NCI-H146 treated with DMSO at 0.1 percent for 48 hours (cell line): ENCODE results near the gene ACKR1.

Experiments
- DNase-seq: peaks from one replicate; lab custom pipeline; 2025; ENCODE audit not compliant: unreplicated experiment; lab: John Stamatoyannopoulos, UW

ACKR1 gene

DNA sequence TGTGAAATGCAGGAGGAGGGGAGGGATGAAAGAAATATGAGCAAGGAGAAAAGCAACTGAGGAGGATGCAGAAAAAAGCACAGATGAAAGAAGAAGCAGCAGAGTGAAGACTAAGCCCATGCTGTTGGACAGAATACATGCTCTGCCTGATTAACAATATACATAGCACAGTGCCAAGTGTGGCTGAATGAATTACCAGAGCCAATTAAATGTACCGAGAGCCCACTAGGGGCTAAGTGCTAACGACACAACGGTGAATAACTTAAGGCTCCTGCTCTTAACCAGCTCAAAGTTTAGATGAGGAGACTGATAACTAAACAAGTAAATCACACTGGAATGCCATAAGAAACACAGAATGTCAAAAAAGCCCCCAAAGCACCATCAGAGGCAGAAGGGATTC lies 17.6 kb upstream of the ACKR1 start:
- DNase-seq, result no peak

DNA sequence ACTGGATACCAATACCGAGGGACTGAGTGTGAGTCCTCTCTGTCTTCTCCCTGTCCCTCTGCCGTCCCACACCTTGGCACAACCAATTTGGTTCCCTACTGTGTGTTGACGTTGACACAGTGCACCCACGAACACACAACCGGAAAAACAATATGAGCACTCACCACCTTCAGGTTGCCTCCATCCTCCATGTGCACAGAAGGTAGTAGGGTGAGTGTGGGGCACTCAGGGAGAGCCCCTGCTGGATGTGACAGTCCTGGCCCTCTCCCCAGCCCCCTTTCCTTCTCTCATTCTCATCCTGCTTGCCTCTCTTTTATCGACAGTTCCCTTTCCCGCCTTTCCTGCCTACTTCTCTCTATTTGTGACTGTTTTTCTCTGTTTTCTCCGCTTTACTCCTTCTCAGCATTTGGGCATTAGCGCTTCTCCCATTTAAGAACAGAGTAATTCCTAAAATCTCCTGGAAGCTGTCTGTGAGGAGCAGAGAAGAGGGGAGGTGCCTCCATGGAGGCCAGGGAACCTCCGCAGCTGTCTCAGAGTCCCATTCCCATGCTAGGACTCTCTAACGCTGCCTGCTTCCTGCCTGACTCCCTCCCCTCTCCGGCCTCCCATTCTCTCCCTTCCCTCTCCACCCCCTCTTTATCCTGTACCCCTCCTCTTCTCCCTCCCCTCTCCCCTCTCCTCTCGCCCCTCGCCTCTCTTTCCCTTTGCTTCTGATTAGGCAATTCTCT lies 16.9 kb upstream of the ACKR1 start:
- no peak for DNase-seq

DNA sequence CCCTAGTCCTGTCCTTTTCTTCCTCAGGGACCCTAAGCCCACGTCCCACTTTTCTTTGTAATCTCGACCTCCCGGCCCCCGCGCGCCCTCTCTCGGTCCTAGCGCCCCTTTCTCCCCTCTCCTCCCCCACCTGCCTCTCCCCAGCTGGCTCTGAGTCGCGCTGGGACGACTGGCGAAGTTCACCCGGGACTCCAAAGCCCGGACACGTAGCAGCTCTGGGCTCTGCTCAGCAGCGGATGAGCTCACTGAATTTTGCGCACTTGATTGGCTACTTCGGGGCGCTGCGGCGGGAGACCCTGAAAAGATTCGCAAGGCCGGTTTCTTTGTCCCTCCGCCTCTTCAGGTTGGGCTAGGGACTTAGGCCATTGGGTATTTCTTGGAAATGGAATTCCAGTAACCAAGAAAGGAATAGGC lies 16.3 kb upstream of the ACKR1 start:
- DNase-seq, result no peak

DNA sequence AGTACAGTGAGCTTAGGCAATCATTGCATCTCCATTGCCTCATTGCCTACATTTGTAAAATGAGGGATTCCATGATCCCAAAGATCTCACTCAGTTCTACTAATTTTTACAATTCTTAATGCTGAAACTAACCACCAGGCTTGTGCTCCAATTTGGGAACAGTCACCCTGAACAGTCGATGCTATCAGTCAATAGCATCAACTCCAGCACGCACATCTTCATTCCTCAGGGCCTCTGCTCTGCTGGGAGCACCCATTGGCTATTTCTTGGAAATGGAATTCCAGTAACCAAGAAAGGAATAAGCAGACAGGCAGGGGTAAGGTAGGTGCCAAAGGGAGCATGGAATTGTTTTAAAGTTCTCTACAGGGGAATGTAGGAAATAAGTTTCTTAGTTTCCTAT lies 14.2 kb upstream of the ACKR1 start:
- no peak for DNase-seq

DNA sequence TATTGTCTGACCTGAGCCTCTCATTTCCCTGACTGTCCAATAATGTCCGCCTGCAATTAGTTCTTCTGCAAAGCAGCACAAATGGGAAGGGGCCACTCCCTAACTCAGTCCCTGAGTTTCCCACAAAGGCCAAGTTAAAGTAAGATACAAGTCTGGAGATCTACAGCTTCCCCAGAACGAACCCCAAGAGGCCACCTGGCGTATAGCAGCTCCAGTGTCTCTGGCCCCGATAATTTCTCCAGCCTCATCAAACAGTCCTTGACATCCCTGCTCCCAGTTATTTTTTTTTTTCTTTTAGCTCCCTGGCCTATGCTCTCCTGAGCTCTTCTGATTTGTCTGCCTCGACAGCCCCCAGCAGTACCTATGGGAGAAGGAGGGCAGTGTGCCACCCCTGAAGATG lies 8.1 kb upstream of the ACKR1 start:
- no peak for DNase-seq

DNA sequence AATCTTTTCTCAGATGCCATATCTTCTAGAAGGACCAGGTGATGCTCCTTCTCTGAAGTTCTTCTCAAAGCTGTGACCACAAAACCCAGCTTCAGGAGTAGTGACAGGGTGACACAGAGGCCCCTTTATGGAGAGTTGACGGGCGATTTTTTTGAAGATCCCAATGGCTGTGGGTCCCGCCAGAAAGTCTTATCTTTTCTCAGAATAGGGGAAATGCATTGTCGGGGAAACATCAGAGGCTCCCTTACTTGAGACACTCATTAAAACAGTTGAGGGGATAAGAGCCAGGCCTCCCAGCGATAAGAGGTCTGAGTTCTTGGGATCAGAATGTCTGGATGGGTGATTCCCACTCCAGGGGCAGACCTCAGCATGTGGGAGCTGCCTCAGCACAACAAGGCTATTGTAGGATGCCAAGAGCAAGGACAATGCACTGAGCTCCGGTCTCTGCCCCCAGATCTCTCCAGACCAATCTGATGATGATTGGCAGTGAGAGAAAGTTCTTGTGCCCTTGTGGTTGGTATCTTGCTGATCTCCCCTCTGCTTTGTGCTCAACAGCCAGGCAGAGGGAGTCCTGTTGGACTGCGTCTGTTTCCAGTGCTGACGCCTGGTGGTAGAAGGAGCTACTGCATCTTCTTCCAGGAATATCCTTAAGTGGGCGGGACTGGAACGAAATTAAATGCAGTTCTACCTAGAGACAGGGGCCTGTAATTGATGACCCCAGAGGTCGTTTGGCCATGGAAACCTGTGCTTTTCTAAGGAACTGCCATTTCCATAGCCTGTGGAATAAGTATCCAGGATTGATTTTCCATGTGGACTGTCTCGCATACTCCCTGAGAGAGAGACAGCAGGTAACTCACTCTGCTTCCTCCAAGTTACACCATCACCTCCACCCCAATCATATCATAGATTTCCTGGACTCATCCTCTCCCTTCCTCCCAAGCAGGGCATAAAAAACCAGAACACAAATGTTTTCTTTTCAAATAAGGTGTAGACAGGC lies 6.8 kb upstream of the ACKR1 start:
- no peak for DNase-seq

DNA sequence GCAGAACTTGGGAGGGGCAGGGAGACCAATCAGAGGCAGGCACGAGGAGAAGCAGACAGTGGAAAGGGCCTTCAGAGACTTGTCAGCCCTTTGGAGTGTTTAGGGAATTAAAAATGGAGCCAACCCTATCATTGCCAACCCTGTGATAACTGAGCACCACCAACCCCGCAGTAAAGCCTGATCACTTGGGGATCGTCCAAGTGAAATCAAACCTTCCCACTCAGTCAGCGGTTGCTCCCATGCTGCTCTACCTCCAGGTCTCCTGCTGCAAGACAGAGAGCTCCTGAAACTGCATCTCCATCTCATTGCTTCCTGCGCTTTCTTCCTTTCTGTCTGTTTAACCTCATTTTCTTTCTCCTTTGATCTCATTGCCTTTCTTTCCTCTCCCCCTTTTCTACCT lies 4.8 kb upstream of the ACKR1 start:
- DNase-seq, result no peak

DNA sequence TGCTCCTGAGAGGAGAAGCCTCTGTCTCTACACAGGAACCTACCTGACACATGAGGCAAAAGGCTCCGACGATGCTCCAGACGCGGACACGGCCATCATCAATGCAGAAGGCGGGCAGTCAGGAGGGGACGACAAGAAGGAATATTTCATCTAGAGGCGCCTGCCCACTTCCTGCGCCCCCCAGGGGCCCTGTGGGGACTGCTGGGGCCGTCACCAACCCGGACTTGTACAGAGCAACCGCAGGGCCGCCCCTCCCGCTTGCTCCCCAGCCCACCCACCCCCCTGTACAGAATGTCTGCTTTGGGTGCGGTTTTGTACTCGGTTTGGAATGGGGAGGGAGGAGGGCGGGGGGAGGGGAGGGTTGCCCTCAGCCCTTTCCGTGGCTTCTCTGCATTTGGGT lies 3.9 kb upstream of the ACKR1 start:
- DNase-seq, result no peak

DNA sequence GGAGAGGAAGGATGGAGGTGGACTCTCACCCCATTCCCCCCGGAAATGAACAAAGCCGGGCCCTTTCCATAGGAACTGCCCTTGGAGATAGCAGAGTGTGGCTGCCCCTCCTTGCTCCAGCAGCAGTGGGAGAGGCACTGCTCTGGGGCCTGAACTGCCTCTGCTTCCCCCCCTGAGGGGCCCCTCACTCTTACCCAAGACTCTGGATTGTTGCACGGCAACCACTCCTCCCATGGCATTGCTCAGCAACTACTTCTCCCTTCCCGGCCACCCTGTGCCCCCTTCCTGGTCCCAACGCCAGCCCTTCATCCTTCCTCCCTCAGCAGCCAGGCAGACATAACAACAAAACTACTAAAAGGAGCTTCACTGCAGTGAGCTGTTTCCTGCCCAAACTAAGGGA lies 3.0 kb upstream of the ACKR1 start:
- no peak for DNase-seq

DNA sequence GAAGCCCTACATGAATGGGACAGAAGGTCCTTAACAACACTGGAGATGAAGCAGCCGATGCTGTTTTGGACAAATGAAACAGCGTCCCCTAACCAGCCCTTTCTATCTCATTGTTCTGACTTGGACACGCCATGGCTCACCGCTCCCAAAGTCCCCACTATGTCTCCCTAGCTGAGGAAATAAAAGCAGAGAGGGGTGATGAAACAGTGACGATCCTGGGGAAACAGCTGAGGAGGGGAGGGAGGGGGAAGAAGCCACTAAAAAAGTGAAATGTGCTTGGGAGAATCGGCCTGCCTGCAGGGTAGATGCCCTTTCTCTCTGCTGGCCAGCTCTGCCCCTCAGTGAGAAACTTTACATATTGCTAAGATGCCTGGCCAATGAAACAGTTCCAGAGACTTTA lies 1.1 kb upstream of the ACKR1 start:
- no peak for DNase-seq

DNA sequence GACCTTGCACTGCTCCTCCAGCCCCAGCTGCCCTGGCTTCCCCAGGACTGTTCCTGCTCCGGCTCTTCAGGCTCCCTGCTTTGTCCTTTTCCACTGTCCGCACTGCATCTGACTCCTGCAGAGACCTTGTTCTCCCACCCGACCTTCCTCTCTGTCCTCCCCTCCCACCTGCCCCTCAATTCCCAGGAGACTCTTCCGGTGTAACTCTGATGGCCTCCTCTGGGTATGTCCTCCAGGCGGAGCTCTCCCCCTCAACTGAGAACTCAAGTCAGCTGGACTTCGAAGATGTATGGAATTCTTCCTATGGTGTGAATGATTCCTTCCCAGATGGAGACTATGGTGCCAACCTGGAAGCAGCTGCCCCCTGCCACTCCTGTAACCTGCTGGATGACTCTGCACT lies 550 bp downstream of the ACKR1 start:
- DNase-seq, result no peak

DNA sequence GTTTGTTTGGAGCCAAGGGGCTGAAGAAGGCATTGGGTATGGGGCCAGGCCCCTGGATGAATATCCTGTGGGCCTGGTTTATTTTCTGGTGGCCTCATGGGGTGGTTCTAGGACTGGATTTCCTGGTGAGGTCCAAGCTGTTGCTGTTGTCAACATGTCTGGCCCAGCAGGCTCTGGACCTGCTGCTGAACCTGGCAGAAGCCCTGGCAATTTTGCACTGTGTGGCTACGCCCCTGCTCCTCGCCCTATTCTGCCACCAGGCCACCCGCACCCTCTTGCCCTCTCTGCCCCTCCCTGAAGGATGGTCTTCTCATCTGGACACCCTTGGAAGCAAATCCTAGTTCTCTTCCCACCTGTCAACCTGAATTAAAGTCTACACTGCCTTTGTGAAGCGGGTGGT lies 1.4 kb downstream of the ACKR1 start:
- DNase-seq, result no peak

DNA sequence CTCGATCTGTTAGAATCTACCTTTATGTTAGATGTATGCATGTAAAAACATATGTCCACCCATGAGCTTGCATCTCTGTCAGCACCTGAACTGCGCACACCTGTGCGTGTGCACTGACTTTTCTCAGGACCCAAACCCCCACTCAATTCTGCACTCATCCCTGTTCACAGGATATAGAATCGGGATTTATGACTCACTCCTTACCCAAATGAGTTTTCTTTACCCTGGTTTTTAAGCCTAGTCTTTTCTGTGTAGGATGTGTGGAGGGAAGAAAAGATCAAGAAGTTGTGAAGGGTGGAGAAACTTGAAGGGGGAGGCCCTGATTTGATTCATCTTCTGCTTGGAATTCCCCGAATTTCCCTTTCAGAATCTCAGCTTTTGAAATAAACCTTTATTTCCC lies 2.4 kb downstream of the ACKR1 start:
- DNase-seq, result no peak

DNA sequence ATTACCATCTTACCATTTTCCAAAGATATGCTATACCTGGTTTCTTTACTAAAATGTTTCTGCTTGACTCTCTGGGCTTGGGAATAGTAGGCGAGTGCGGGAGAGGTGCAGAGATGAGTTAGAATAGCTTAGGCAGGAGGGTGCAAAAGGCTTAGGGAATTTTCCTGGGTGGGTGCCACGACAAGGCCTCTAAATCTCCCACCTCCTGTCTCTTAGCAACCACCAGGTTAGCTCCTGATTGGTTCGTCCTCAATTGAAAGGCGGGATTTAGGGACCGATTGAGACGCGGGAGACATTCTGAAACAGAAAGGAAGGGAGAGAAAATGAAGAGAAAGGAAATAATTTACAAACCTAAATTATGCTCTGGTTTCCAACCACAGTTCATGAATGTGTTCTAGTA lies 3.1 kb downstream of the ACKR1 start:
- DNase-seq, result no peak

DNA sequence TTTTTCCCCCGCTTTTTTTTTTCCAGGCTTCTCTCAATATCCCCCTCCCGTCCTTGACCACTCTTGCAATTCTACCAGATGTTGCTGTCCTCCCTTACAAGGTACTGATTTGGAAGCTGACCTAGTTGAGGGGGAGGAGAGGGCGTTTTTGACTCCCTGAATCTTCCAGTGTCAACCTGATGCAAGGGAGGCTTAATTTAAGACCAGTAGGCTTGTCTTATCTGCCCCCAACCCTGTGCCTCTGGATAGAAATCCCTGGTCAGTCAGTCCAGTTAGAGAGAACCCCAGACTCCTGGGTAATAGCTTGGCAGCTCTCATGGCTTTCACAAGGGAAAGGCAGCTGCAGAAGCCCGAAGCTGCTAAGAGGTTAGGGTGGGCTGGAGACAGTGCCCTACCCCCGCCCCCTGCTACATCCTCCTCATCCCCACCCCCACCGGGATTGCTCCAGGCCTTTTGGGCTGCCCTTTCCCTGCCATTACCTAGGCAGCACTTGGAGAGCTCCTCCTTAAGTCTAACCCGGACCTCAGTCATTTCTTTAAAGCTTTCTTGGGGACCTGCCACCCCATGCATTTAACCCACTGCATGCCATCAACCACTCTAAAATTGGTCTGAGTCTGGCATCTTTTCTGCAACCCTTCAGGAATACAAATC lies 3.6 kb downstream of the ACKR1 start:
- DNase-seq, result no peak

DNA sequence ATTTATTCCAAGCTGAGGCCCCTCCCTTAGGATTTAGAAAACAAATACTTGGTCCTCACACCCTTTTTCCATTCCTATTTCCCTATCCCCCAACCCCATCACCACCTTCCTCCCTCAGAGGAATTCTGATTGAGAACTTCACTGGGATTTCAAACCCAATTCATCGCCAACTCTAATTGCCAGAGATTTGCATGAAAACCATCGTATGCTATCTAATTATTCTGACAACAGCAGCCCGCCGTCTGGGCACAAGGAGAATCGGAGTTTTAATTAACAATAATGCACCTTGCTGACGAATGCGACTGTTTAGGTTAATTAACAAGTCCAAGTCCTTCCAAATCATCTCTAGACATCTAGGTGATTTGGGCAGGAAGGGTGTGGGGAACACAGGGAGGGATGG lies 4.4 kb downstream of the ACKR1 start:
- DNase-seq, result no peak

DNA sequence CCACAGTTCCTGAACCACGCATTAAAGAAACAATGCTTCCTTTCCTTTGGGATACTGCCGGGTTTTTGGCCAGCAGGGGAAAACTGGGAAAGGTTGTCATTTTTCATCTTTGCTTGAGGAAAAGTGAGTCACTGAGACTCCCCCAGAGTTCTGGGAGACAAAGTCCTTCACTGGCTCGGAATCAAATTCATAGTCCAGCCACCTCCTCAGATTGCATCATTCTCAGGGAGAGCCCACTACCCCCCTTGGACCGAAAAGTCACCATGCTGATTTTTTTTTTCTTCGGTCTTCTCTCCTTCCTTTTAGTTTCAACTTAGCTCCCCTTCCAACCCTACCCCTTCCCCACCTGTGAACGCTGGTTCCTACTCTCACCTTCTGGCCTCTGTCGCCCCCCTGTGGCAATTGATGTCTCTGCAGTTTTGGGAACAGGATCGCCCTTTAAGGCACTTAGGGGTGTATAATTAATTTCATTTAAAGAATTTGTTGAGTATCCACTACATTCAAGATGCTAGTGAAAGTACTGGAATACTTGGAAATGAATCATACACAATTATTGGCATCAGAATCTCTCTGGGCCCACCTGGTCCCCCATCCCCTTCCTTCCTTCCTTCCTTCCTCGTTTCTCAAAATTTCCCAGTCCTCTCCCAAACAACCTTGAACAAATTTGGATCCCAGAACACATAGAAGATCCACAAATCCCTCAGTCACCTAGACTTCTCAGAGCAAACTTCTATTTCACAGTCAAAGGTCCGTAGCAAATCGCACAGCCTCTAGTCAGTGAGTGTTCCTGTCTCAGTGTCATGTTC lies 6.9 kb downstream of the ACKR1 start:
- DNase-seq, result no peak

DNA sequence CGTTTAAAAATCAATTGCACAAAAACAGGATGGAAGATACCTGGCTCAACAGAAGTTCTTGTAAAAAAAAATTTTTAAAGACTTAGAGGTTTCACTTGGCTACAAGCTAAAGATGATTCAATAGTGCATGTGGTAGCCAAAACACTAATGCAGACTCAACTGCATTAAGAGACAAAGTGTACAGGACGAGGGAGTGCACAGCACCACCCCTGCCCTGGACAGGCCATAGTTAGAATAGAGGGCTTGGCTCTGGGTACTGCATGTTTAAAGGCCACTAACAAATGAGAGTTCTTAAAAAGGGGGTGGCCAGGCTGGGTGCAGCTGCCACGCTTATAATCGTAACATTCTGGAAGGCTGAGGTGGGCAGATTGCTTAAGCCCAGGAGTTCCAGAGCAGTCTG lies 7.9 kb downstream of the ACKR1 start:
- no peak for DNase-seq

DNA sequence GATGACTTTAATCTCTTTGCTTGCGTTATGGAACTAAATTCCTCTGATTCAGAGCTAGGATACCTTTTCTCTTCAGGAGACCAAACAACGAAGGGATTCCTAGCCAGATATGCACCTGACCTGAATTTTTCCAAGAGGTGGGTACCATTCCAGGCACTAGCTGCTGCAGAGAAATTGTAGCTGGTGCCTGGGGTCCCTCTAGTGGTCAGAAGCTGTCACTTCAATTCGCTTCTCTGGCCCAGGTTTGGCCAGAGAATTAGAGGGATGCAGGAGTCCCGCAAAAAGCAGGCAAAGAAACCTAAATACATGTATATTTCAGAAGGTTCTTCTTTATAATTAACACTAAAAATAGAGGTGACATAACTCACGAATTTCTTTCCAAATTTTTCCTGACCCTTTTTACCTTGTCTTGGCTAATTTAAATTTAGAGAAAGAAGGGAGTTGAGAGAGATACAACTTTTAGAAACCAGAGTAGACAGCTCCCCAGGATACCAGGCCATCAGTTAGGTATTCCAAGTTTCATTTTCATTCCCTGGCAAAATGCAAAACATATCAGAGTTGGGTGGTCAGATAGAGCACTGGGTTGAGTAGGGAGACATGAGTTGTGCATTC lies 9.6 kb downstream of the ACKR1 start:
- DNase-seq, result no peak
